ENCODE data around the gene RHOBTB1. TPM values are rescaled to one million over a fixed set of nuclear protein-coding genes. Genes with fewer than 3 reads are reported as not detected.
"Not testable (repeated sequence)": the region's sequence is repeated elsewhere in the genome, so short reads cannot be mapped to it uniquely, and the experiment has no call there.

Gene RHOBTB1
- total RNA-seq, 2 experiments from 2014 or later: not detected

GRCh38 chr10:60976687-60977086 lies 32.7 kb upstream of the RHOBTB1 start:
- H3K27me3 Mint-ChIP-seq (ENCODE audit: low read depth): peaks cover 7% of the 10 kb centered on the region

GRCh38 chr10:60975716-60976115 lies 31.7 kb upstream of the RHOBTB1 start:
- DNase-seq: no peak
- Mint-ChIP-seq H3K27ac (no peak overlapping the region), H3K4me1 (ENCODE audit: low read depth) (peaks cover 8% of the 10 kb centered on the region), H3K9me3 (no peaks in the 10 kb centered on the region), H3K27me3 (ENCODE audit: low read depth) (peaks cover 7% of the 10 kb centered on the region), H3K36me3 (ENCODE audit: low read depth) (no peaks in the 10 kb centered on the region), H3K4me3 (no peak overlapping the region)
- CTCF ChIA-PET: no interaction called here
- intact Hi-C loops (cut with micrococcal nuclease): loop anchor here (10.0 kb wide), 1 partner anchor 909 kb away; no protein-coding TSS in a partner anchor

More at GRCh38 chr10:60976687-60977086, 32.7 kb upstream of the RHOBTB1 start:
- intact Hi-C loops (cut with micrococcal nuclease): loop anchor here (10.0 kb wide), 1 partner anchor 908 kb away; no protein-coding TSS in a partner anchor
- Mint-ChIP-seq H3K4me3 (no peak overlapping the region), H3K27ac (no peak overlapping the region), H3K9me3 (no peaks in the 10 kb centered on the region), H3K36me3 (ENCODE audit: low read depth) (no peaks in the 10 kb centered on the region), H3K4me1 (ENCODE audit: low read depth) (peaks cover 8% of the 10 kb centered on the region)
- no peak for DNase-seq
- CTCF ChIA-PET: interaction anchor here (0.8 kb wide), 1 partner anchor 207 kb away, joined by 3 read pairs; no protein-coding TSS in a partner anchor

- peaks cover 7% of the 10 kb centered on the region for H3K27me3 Mint-ChIP-seq (ENCODE audit: low read depth)
- H3K4me3 Mint-ChIP-seq: no peak overlapping the region
- DNase-seq: no peak
- H3K9me3 Mint-ChIP-seq: no peaks in the 10 kb centered on the region
- no peaks in the 10 kb centered on the region for H3K36me3 Mint-ChIP-seq (ENCODE audit: low read depth)
- CTCF ChIA-PET: interaction anchor here (0.6 kb wide), 1 partner anchor 8 kb away, joined by 4 read pairs; no protein-coding TSS in a partner anchor
- intact Hi-C loops (cut with micrococcal nuclease): loop anchor here (10.0 kb wide), 1 partner anchor 910 kb away; no protein-coding TSS in a partner anchor
- H3K27ac Mint-ChIP-seq: no peak overlapping the region
- peaks cover 8% of the 10 kb centered on the region for H3K4me1 Mint-ChIP-seq (ENCODE audit: low read depth)
These were observed 30.6 kb upstream of the RHOBTB1 start for GRCh38 chr10:60974463-60975149.

- peaks cover 12% of the 10 kb centered on the region for H3K4me1 Mint-ChIP-seq (ENCODE audit: low read depth)
- H3K36me3 Mint-ChIP-seq (ENCODE audit: low read depth): no peaks in the 10 kb centered on the region
- intact Hi-C loops (cut with micrococcal nuclease): loop anchor here (10.0 kb wide), 1 partner anchor 912 kb away; no protein-coding TSS in a partner anchor
- CTCF ChIA-PET: interaction anchor here (0.6 kb wide), 1 partner anchor 41 kb away, joined by 4 read pairs; no protein-coding TSS in a partner anchor
- H3K9me3 Mint-ChIP-seq: no peaks in the 10 kb centered on the region
- no peak overlapping the region for H3K4me3 Mint-ChIP-seq
- no peak overlapping the region for H3K27ac Mint-ChIP-seq
- DNase-seq: no peak
- peaks cover 10% of the 10 kb centered on the region for H3K27me3 Mint-ChIP-seq (ENCODE audit: low read depth)
These were observed 29.1 kb upstream of the RHOBTB1 start for GRCh38 chr10:60973086-60973485.

GRCh38 chr10:60972181-60972580 lies 28.2 kb upstream of the RHOBTB1 start:
- H3K4me3 Mint-ChIP-seq; H3K27me3 Mint-ChIP-seq (ENCODE audit: low read depth); H3K9me3 Mint-ChIP-seq; H3K27ac Mint-ChIP-seq; CTCF ChIA-PET; DNase-seq; H3K36me3 Mint-ChIP-seq (ENCODE audit: low read depth): not testable (repeated sequence)
- intact Hi-C loops (cut with micrococcal nuclease): loop anchor here (10.0 kb wide), 1 partner anchor 913 kb away; no protein-coding TSS in a partner anchor
- H3K4me1 Mint-ChIP-seq (ENCODE audit: low read depth): peaks cover 16% of the 10 kb centered on the region

GRCh38 chr10:60970526-60970925 lies 26.5 kb upstream of the RHOBTB1 start:
- intact Hi-C loops (cut with micrococcal nuclease): loop anchor here (10.0 kb wide), 1 partner anchor 914 kb away; no protein-coding TSS in a partner anchor

DNA sequence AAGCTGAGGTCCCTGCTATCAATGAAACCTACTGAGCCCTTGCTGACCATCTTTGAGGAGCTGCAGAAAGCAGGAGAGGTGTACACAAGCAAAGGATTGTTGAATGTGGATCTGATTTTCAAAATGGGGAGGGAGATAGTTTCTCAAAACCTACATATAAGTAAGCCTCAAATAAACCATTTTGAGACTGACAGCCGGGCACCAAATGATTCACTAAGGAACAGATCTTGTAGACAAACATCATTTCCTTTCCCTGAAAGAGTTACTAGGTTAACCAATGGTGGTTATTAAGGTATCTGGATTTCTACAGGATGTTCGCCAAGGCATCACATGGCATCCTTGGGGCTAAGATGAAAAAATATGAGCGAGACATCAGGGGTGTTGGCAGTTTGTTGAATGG lies 24.5 kb upstream of the RHOBTB1 start:
- peaks cover 15% of the 10 kb centered on the region for H3K27me3 Mint-ChIP-seq (ENCODE audit: low read depth)
- intact Hi-C loops (cut with micrococcal nuclease): no loop called here
- H3K4me3 Mint-ChIP-seq: no peak overlapping the region
- H3K36me3 Mint-ChIP-seq (ENCODE audit: low read depth): no peaks in the 10 kb centered on the region
- CTCF ChIA-PET: interaction anchor here (0.6 kb wide), 1 partner anchor 9 kb away, joined by 3 read pairs; no protein-coding TSS in a partner anchor
- no peak for DNase-seq
- H3K4me1 Mint-ChIP-seq (ENCODE audit: low read depth): peaks cover 15% of the 10 kb centered on the region
- no peaks in the 10 kb centered on the region for H3K9me3 Mint-ChIP-seq
- no peak overlapping the region for H3K27ac Mint-ChIP-seq

More at GRCh38 chr10:60970526-60970925, 26.5 kb upstream of the RHOBTB1 start:
- CTCF ChIA-PET: no interaction called here
- Mint-ChIP-seq H3K27ac (no peak overlapping the region), H3K27me3 (ENCODE audit: low read depth) (peaks cover 10% of the 10 kb centered on the region), H3K4me1 (ENCODE audit: low read depth) (peaks cover 16% of the 10 kb centered on the region), H3K4me3 (no peak overlapping the region), H3K9me3 (no peaks in the 10 kb centered on the region), H3K36me3 (ENCODE audit: low read depth) (no peaks in the 10 kb centered on the region)
- no peak for DNase-seq

- peaks cover 17% of the 10 kb centered on the region for H3K4me1 Mint-ChIP-seq (ENCODE audit: low read depth)
These were observed 24.0 kb upstream of the RHOBTB1 start for GRCh38 chr10:60967854-60968484.

DNA sequence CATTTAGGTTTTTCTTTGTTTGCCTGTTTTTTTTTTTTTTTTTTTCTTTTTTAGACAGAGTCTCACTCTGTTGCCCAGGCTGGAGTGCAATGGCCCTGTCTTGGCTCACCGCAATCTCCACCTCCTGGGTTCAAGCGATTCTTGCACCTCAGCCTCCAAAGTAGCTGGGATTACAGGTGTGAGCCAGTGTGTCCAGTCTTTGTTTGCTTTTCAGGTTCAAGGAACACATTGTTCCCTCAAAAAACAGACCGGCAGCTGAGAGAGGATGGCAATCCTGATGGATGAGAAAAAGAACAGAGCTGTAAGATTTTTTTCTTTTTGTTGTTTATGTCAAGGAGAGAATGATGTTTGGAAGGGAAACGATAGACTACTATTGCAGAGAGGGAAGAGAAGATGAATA lies 23.3 kb upstream of the RHOBTB1 start:
- CTCF ChIA-PET: no interaction called here

More at GRCh38 chr10:60967854-60968484, 24.0 kb upstream of the RHOBTB1 start:
- no peaks in the 10 kb centered on the region for H3K36me3 Mint-ChIP-seq (ENCODE audit: low read depth)
- H3K4me3 Mint-ChIP-seq: no peak overlapping the region
- peak; percentile 26 for DNase-seq
- peaks cover 15% of the 10 kb centered on the region for H3K27me3 Mint-ChIP-seq (ENCODE audit: low read depth)
- intact Hi-C loops (cut with micrococcal nuclease): no loop called here
- CTCF ChIA-PET: interaction anchor here (0.6 kb wide), 1 partner anchor 8 kb away, joined by 3 read pairs; no protein-coding TSS in a partner anchor
- H3K9me3 Mint-ChIP-seq: no peaks in the 10 kb centered on the region
- no peak overlapping the region for H3K27ac Mint-ChIP-seq

GRCh38 chr10:60965696-60966095 lies 21.7 kb upstream of the RHOBTB1 start:
- Mint-ChIP-seq H3K27ac (no peak overlapping the region), H3K9me3 (no peaks in the 10 kb centered on the region), H3K4me3 (no peak overlapping the region), H3K27me3 (ENCODE audit: low read depth) (peaks cover 15% of the 10 kb centered on the region), H3K36me3 (ENCODE audit: low read depth) (no peaks in the 10 kb centered on the region), H3K4me1 (ENCODE audit: low read depth) (peaks cover 17% of the 10 kb centered on the region)
- intact Hi-C loops (cut with micrococcal nuclease): no loop called here
- DNase-seq: no peak
- CTCF ChIA-PET: interaction anchor here (0.7 kb wide), 2 partner anchors 83 to 147 kb away, joined by 5 read pairs; no protein-coding TSS in a partner anchor

More for the DNA sequence above, 23.3 kb upstream of the RHOBTB1 start:
- DNase-seq: no peak
- no peaks in the 10 kb centered on the region for H3K36me3 Mint-ChIP-seq (ENCODE audit: low read depth)
- no peaks in the 10 kb centered on the region for H3K9me3 Mint-ChIP-seq
- peaks cover 17% of the 10 kb centered on the region for H3K4me1 Mint-ChIP-seq (ENCODE audit: low read depth)
- intact Hi-C loops (cut with micrococcal nuclease): no loop called here
- no peak overlapping the region for H3K27ac Mint-ChIP-seq
- H3K4me3 Mint-ChIP-seq: no peak overlapping the region
- H3K27me3 Mint-ChIP-seq (ENCODE audit: low read depth): peaks cover 15% of the 10 kb centered on the region

- H3K27ac Mint-ChIP-seq: no peak overlapping the region
- H3K9me3 Mint-ChIP-seq: no peaks in the 10 kb centered on the region
- DNase-seq: peak; percentile 66
- peaks cover 17% of the 10 kb centered on the region for H3K4me1 Mint-ChIP-seq (ENCODE audit: low read depth)
- no peak overlapping the region for H3K4me3 Mint-ChIP-seq
- peaks cover 15% of the 10 kb centered on the region for H3K27me3 Mint-ChIP-seq (ENCODE audit: low read depth)
- CTCF ChIA-PET: interaction anchor here (0.7 kb wide), 2 partner anchors 79 to 935 kb away, joined by 3 read pairs; no protein-coding TSS in a partner anchor
- intact Hi-C loops (cut with micrococcal nuclease): loop anchor here (1.0 kb wide), 4 partner anchors 21 to 520 kb away; no protein-coding TSS in a partner anchor
- H3K36me3 Mint-ChIP-seq (ENCODE audit: low read depth): no peaks in the 10 kb centered on the region
These were observed 20.6 kb upstream of the RHOBTB1 start for GRCh38 chr10:60964257-60965235.
